Uterus (tissue), 2 donors: ENCODE results near the gene SCNN1B.

Experiments
- CTCF ChIP-seq, 4 experiments: fragments of 200-600 bp in 2 of 4; fragments of 450-650 bp in 2 of 4; sonication (generic) in 2 of 4; IDR thresholded peaks; one replicate each; pipeline ENCODE4 v1.5.1; 2016 to 2019; ENCODE audit warnings: antibody characterized with exemption in 4 of 4, mild to moderate bottlenecking in 2 of 4, moderate library complexity in 1 of 4
- POLR2A ChIP-seq, 2 donors: fragments of 450-650 bp; IDR thresholded peaks; one replicate each; pipeline ENCODE4 v1.6.1; 2016; ENCODE audit warnings: antibody characterized with exemption in 2 of 2, mild to moderate bottlenecking in 1 of 2, moderate library complexity in 1 of 2

GRCh38 chr16:23403547-23403946, 101.4 kb downstream of the SCNN1B start:
- TF ChIP-seq CTCF (IDR thresholded peaks at IDR 0.05) (no peak), POLR2A (IDR thresholded peaks at IDR 0.05) (no peak)
